GM12878 (cell line): ENCODE results near the gene STARD13. TPM values are rescaled to one million over a fixed set of nuclear protein-coding genes. Genes with fewer than 3 reads are reported as not detected.

Experiments used
- ATAC-seq: fragments of 200-7000 bp; cut with Tn5 transposase; 3 replicates; pipeline ENCODE4 v1.9.1; 2020; ENCODE audit warnings: mild to moderate bottlenecking, moderate library complexity
- BruUV-seq: library from RNA; stranded (reverse); fragments of 400-500 nt; replicated peaks from 2 replicates; lab custom pipeline; 2021; lab: Mats Ljungman, UMichigan
- CTCF ChIA-PET: fragments of 300-600 bp; sonication (Branson Sonifier 250); formaldehyde crosslinking; extraction: SDS; loops from one replicate; lab custom pipeline; 2021; ENCODE audit warnings: inconsistent platforms; lab: Yijun Ruan, JAX
- POLR2A ChIA-PET: fragments of 350-600 bp; formaldehyde crosslinking; extraction: SDS; loops from one replicate; lab custom pipeline; 2021; ENCODE audit warnings: inconsistent platforms; lab: Charles Lee
- RAD21 ChIA-PET: fragments of 300-600 bp; sonication (Branson Sonifier 250); formaldehyde crosslinking; loops from one replicate; lab custom pipeline; 2023; ENCODE audit warnings: antibody characterized with exemption; ENCODE audit not compliant: unreplicated experiment; lab: Charles Lee
- SMC1A ChIA-PET: fragments of 300-600 bp; sonication (Branson Sonifier 250); formaldehyde crosslinking; loops from one replicate; lab custom pipeline; 2023; ENCODE audit not compliant: unreplicated experiment, uncharacterized antibody; lab: Charles Lee
- DNase-seq: peaks from one replicate; pipeline ENCODE4 v3.0.0-alpha.2; 2011; ENCODE audit warnings: low read depth, low spot score
- FAIRE-seq: peaks from 3 replicates; lab custom pipeline; 2011; peaks lifted over from hg19 to GRCh38; lab: Jason Lieb, UNC
- H2AFZ ChIP-seq: 2 replicates; pipeline ENCODE4 v1.6.0; 2011; ENCODE audit warnings: low read depth, low read length, control low read depth; ENCODE audit not compliant: control insufficient read depth
- H3K27ac ChIP-seq: 2 replicates; pipeline ENCODE4 v1.5.1; 2011; ENCODE audit warnings: control low read depth; ENCODE audit not compliant: control insufficient read depth, insufficient read depth
- H3K27me3 ChIP-seq, 2 experiments: replicated peaks in 1 of 2; 2 replicates each; pipeline versions ENCODE4 v1.6.0 to v1.6.1; 2011; ENCODE audit warnings: low read length in 1 of 2; ENCODE audit not compliant: control insufficient read depth in 2 of 2, insufficient read depth in 2 of 2
- H3K36me3 ChIP-seq, 2 experiments: 2 replicates each; pipeline ENCODE4 v1.5.1; 2011; ENCODE audit warnings: low read length in 1 of 2; ENCODE audit not compliant: control insufficient read depth in 2 of 2, insufficient read depth in 2 of 2
- H3K4me1 ChIP-seq: 2 replicates; pipeline ENCODE4 v1.6.1; 2011; ENCODE audit warnings: mild to moderate bottlenecking, low read length, moderate library complexity, mixed read lengths; ENCODE audit not compliant: control insufficient read depth, insufficient read depth
- H3K4me2 ChIP-seq: 2 replicates; pipeline ENCODE4 v1.6.0; 2011; ENCODE audit warnings: control low read depth; ENCODE audit not compliant: control insufficient read depth, insufficient read depth
- H3K4me3 ChIP-seq: fragments of 200-600 bp; sonication (generic); 2 replicates; pipeline ENCODE4 v1.5.1; 2016
- H3K79me2 ChIP-seq: 2 replicates; pipeline ENCODE4 v1.6.0; 2011; ENCODE audit warnings: low read length; ENCODE audit not compliant: control insufficient read depth, insufficient read depth
- H3K9ac ChIP-seq: 2 replicates; pipeline ENCODE4 v1.8.0; 2011; ENCODE audit warnings: low read length, control low read depth, mixed read lengths; ENCODE audit not compliant: control insufficient read depth, insufficient read depth
- H3K9me3 ChIP-seq: replicated peaks from 3 replicates; pipeline ENCODE4 v1.5.1; 2011; ENCODE audit warnings: mild to moderate bottlenecking, low read length; ENCODE audit not compliant: control insufficient read depth, insufficient read depth
- H4K20me1 ChIP-seq: 2 replicates; pipeline ENCODE4 v1.6.0; 2011; ENCODE audit not compliant: control insufficient read depth, insufficient read depth
- BCL11A ChIP-seq: IDR thresholded peaks from 2 replicates; pipeline ENCODE4 v1.6.1; 2011; ENCODE audit warnings: low read depth, low read length
- CBX5 ChIP-seq: sonication (generic); IDR thresholded peaks from 2 replicates; pipeline ENCODE4 v1.6.1; 2016; ENCODE audit warnings: low read depth, moderate library complexity, mild to moderate bottlenecking, inconsistent platforms
- DPF2 ChIP-seq: fragments of 450-650 bp; IDR thresholded peaks from 2 replicates; pipeline ENCODE4 v1.6.1; 2017; ENCODE audit warnings: mild to moderate bottlenecking
- NFYA ChIP-seq: IDR thresholded peaks from 2 replicates; pipeline ENCODE4 v1.6.1; 2011; ENCODE audit warnings: low read depth, mild to moderate bottlenecking, low read length, improper control_type of control experiment, borderline replicate concordance
- NFYB ChIP-seq: IDR thresholded peaks from 2 replicates; pipeline ENCODE4 v1.6.1; 2011; ENCODE audit warnings: low read depth, mild to moderate bottlenecking, low read length, improper control_type of control experiment, moderate library complexity; ENCODE audit not compliant: insufficient read depth
- NR2F1 ChIP-seq: fragments of 450-650 bp; conservative IDR thresholded peaks from 2 replicates; pipeline ENCODE4 v1.6.1; 2017; ENCODE audit warnings: mild to moderate bottlenecking
- RCOR1 ChIP-seq: conservative IDR thresholded peaks from 2 replicates; pipeline ENCODE4 v1.6.1; 2012; ENCODE audit warnings: low read depth, low read length, improper control_type of control experiment
- SMARCA5 ChIP-seq: fragments of 450-650 bp; IDR thresholded peaks from 2 replicates; pipeline ENCODE4 v1.6.1; 2017; ENCODE audit warnings: mild to moderate bottlenecking
- TARDBP ChIP-seq: IDR thresholded peaks from 2 replicates; pipeline ENCODE4 v1.6.1; 2016; ENCODE audit warnings: borderline replicate concordance
- ZZZ3 ChIP-seq: IDR thresholded peaks from 2 replicates; pipeline ENCODE4 v1.6.1; 2011; ENCODE audit warnings: low read depth; ENCODE audit not compliant: control insufficient read depth, insufficient read length
- WGBS: methylation state at CpG from one replicate; pipeline ENCODE4 v1.1.6; 2016; ENCODE audit warnings: low lambda C conversion rate; ENCODE audit not compliant: insufficient replicate concordance, insufficient coverage; ENCODE audit errors: missing lambda C conversion rate; 5-methylcytosine and 5-hydroxymethylcytosine counted together
- in situ Hi-C: fragments of 300-500 bp; cut with MboI; formaldehyde crosslinking; loops from 9 replicates; pipeline ENCODE4 v1.14.3; 2018; ENCODE audit warnings: mixed read lengths
- intact Hi-C: fragments of 100-400 bp; cut with micrococcal nuclease; formaldehyde crosslinking; loops from one replicate; pipeline ENCODE4 v1.14.2; 2022; ENCODE audit not compliant: unreplicated experiment
- polyA plus RNA-seq, 11 experiments: library from polyadenylated mRNA; depleted of rRNA in 4 of 11; unstranded in 6 of 11; stranded (reverse) in 5 of 11; fragments of >200 nt; fragmentation: Nextera tagmentation in 4 of 11; fragmentation: Illumina TruSeq in 1 of 11; extraction: Ambion mirVana in 4 of 11; extraction: Trizol in 1 of 11; gene quantifications; 1 replicate in 1 of 11; 2 replicates in 10 of 11; pipeline versions ENCODE4 v1.2.1 to v1.2.3, GENCODE V29; 2011 to 2016; ENCODE audit warnings: inconsistent platforms in 2 of 11, missing spikeins in 2 of 11, low read depth in 1 of 11
- total RNA-seq, 4 experiments: library from RNA; depleted of rRNA in 3 of 4; stranded (reverse); fragments of >200 nt in 3 of 4; fragmentation: Illumina TruSeq in 1 of 4; extraction: Trizol in 1 of 4; gene quantifications; 2 replicates each; pipeline versions ENCODE4 v1.2.1 to v1.2.3, GENCODE V29; 2013 to 2021
- TF ChIP-seq, protein P1 (sequence below): fragments of 450-650 bp; IDR thresholded peaks from 2 replicates; pipeline ENCODE4 v1.6.1; 2017; ENCODE audit warnings: mild to moderate bottlenecking
- TF ChIP-seq, protein P2 (sequence below): fragments of 450-650 bp; IDR thresholded peaks from 2 replicates; pipeline ENCODE4 v1.6.1; 2016; ENCODE audit warnings: mild to moderate bottlenecking, moderate library complexity, borderline replicate concordance

Gene STARD13
- total and polyA plus RNA-seq, 10 of the 15 experiments (the other 5 are each of a cell fraction or from before 2014, with no cell fraction given), result 4.0 to 41.6 (median 10.1) TPM

DNA sequence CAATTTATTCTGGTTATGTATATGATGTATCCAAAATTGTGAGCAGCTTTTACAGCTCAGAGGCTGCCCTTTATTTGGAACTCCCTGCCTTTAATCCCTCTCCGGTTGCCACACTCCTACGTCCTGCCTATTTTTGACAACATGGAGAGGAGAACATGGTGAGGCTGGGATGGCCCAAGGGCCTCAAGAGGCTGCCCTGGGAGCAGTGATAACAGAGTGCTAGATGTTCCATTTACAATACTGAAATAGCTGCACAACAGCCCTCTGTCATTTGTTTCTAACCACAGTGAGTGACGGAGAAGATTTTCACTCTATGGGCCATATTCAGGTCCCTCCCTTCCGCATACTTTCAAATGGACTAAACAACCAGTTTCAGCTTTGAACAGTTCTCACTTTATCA lies 33.4 kb downstream of the STARD13 start:
- CTCF ChIA-PET, result interaction anchor here (1.1 to 2.1 kb wide), 4 partner anchors 9 to 235 kb away, joined by 3 to 7 read pairs (median 4); no protein-coding TSS in a partner anchor
- 100% methylated on average over 4 of the region's 4 CpGs for WGBS

More for the DNA sequence above, 33.4 kb downstream of the STARD13 start:
- peaks cover 4% of the 10 kb centered on the region; the same call in 1 of the 2 replicates for H3K4me1 ChIP-seq
- H3K79me2 ChIP-seq, result no peaks in the 10 kb centered on the region
- H4K20me1 ChIP-seq, result no peaks in the 10 kb centered on the region
- intact Hi-C loops, result no loop called here
- POLR2A ChIA-PET, result no interaction called here
- H3K4me3 ChIP-seq, result no peak overlapping the region
- no peak overlapping the region for H3K9ac ChIP-seq
- in situ Hi-C loops, result no loop called here
- no peaks in the 10 kb centered on the region for H3K9me3 ChIP-seq
- no peak overlapping the region for H2AFZ ChIP-seq
- no peak overlapping the region for H3K27ac ChIP-seq
- no peak overlapping the region for H3K4me2 ChIP-seq
- H3K36me3 ChIP-seq, result no peaks in the 10 kb centered on the region
- RAD21 ChIA-PET, result interaction anchor here (0.7 to 1.3 kb wide), 3 partner anchors 26 to 291 kb away, joined by 3 read pairs; no protein-coding TSS in a partner anchor
- no TSS peak for BruUV-seq
- SMC1A ChIA-PET, result interaction anchor here (0.8 to 1.5 kb wide), 3 partner anchors 16 to 930 kb away, joined by 3 to 5 read pairs (median 4); no protein-coding TSS in a partner anchor
- H3K27me3 ChIP-seq, result no peaks in the 10 kb centered on the region
- no peak for ATAC-seq
- TF ChIP-seq, protein P1, sequence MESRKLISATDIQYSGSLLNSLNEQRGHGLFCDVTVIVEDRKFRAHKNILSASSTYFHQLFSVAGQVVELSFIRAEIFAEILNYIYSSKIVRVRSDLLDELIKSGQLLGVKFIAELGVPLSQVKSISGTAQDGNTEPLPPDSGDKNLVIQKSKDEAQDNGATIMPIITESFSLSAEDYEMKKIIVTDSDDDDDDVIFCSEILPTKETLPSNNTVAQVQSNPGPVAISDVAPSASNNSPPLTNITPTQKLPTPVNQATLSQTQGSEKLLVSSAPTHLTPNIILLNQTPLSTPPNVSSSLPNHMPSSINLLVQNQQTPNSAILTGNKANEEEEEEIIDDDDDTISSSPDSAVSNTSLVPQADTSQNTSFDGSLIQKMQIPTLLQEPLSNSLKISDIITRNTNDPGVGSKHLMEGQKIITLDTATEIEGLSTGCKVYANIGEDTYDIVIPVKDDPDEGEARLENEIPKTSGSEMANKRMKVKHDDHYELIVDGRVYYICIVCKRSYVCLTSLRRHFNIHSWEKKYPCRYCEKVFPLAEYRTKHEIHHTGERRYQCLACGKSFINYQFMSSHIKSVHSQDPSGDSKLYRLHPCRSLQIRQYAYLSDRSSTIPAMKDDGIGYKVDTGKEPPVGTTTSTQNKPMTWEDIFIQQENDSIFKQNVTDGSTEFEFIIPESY, result no peak
- TF ChIP-seq TARDBP (no peak), BCL11A (no peak), RCOR1 (no peak), NFYB (no peak), CBX5 (no peak), SMARCA5 (no peak), NR2F1 (no peak), ZZZ3 (no peak), NFYA (no peak), DPF2 (no peak)
- TF ChIP-seq, protein P2, sequence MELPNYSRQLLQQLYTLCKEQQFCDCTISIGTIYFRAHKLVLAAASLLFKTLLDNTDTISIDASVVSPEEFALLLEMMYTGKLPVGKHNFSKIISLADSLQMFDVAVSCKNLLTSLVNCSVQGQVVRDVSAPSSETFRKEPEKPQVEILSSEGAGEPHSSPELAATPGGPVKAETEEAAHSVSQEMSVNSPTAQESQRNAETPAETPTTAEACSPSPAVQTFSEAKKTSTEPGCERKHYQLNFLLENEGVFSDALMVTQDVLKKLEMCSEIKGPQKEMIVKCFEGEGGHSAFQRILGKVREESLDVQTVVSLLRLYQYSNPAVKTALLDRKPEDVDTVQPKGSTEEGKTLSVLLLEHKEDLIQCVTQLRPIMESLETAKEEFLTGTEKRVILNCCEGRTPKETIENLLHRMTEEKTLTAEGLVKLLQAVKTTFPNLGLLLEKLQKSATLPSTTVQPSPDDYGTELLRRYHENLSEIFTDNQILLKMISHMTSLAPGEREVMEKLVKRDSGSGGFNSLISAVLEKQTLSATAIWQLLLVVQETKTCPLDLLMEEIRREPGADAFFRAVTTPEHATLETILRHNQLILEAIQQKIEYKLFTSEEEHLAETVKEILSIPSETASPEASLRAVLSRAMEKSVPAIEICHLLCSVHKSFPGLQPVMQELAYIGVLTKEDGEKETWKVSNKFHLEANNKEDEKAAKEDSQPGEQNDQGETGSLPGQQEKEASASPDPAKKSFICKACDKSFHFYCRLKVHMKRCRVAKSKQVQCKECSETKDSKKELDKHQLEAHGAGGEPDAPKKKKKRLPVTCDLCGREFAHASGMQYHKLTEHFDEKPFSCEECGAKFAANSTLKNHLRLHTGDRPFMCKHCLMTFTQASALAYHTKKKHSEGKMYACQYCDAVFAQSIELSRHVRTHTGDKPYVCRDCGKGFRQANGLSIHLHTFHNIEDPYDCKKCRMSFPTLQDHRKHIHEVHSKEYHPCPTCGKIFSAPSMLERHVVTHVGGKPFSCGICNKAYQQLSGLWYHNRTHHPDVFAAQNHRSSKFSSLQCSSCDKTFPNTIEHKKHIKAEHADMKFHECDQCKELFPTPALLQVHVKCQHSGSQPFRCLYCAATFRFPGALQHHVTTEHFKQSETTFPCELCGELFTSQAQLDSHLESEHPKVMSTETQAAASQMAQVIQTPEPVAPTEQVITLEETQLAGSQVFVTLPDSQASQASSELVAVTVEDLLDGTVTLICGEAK, result no peak
- FAIRE-seq, result no peak
- DNase-seq, result no peak
